Activated naive CD8-positive, alpha-beta T cell treated with anti-CD3 and anti-CD28 coated beads, Interleukin-2, amount 10 ng/mL, durations not matched to agents 7 days and 5 days (primary cell): ENCODE data around the gene PRPF39. TPM values are rescaled to one million over a fixed set of nuclear protein-coding genes. Genes with fewer than 3 reads are reported as not detected.

Experiments
- ATAC-seq: fragments of 150-1000 bp; cut with Tn5 transposase; one replicate; pipeline ENCODE4 v1.10.0; 2021; ENCODE audit warnings: low read depth, moderate library complexity
- POLR2A ChIA-PET: fragments of 350-600 bp; sonication (Branson Sonifier 250); formaldehyde crosslinking; loops from one replicate; lab custom pipeline; 2021; ENCODE audit warnings: antibody characterized with exemption; lab: Charles Lee
- DNase-seq: peaks from one replicate; pipeline ENCODE4 v3.0.0; 2021
- H3K27ac Mint-ChIP-seq: one replicate; pipeline ENCODE4 v1.8.0; 2022; ENCODE audit warnings: mild to moderate bottlenecking, mixed read lengths
- H3K27me3 Mint-ChIP-seq: one replicate; pipeline ENCODE4 v1.8.0; 2022; ENCODE audit warnings: mild to moderate bottlenecking, moderate library complexity, mixed read lengths
- H3K36me3 Mint-ChIP-seq: one replicate; pipeline ENCODE4 v1.8.0; 2021; ENCODE audit warnings: mild to moderate bottlenecking, mixed read lengths
- H3K4me1 Mint-ChIP-seq: one replicate; pipeline ENCODE4 v1.8.0; 2021; ENCODE audit warnings: mixed read lengths
- H3K4me3 Mint-ChIP-seq: one replicate; pipeline ENCODE4 v1.8.0; 2022; ENCODE audit warnings: mild to moderate bottlenecking, moderate library complexity, mixed read lengths
- H3K9me3 Mint-ChIP-seq: one replicate; pipeline ENCODE4 v1.8.0; 2021; ENCODE audit warnings: mixed read lengths
- total RNA-seq, 2 experiments: library from RNA; stranded (reverse); gene quantifications; one replicate each; pipeline ENCODE4 v1.2.3, GENCODE V29; 2021

The PRPF39 gene
- 10 to 100 TPM; 54.8 to 56.8 TPM for total RNA-seq

DNA sequence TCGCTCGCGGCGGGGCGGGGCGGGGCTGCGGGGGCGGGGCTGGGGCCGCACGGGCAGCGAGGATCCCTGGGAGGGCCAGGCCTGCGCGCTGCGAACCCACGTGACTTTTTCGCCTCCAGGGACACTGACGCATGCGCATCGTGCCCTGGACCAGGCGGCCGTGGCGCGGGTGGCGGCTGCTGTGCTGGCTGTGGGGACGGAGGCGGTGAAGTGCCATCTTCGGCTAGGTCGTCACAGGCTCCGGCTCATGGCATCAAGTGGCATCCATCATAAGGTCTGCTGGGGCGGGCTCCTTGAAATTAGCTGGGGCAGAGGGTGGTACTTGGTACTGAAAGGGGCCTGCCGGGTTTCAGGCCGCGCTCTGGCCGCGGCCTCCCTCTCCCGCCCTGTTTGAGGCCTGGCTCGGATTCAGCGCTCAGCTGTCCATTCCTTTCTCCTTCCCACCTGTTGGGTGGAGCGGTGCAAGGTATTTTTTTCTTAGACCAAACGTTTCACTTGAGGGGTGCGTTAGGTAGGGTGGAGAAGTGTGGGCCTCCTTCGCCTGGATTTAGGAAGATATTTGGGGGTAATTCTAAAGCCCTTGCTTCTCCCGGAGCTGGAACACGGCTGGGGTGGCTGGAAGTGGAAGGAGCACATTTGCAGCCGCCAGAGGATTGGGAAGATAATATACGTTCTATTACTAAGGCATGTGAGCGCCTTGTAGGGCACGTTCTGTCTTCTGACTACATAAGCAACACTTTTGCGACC is at the start of gene PRPF39:
TSS of gene PRPF39 (plus strand) at position 141 of the 747 bp plus-strand sequence. CDS start 11,124 bp downstream, outside the sequence.
- H3K36me3 Mint-ChIP-seq = peaks cover 15% of the 10 kb centered on the region
- POLR2A ChIA-PET = interaction anchor here (0.7 to 2.5 kb wide), 4 partner anchors 13 to 169 kb away, joined by 3 to 20 read pairs (median 3); partner anchors contain the start of genes FKBP3, KLHL28, MIS18BP1 and TOGARAM1
- H3K4me1 Mint-ChIP-seq = peaks cover 35% of the 10 kb centered on the region
- H3K4me3 Mint-ChIP-seq = peak within 1 kb of the TSS; percentile 97
- H3K27me3 Mint-ChIP-seq = no peaks in the 10 kb centered on the region
- ATAC-seq (peak; percentile 99), DNase-seq (peak; percentile 96)
- H3K9me3 Mint-ChIP-seq = no peaks in the 10 kb centered on the region
- peak within 1 kb of the TSS; percentile 96 for H3K27ac Mint-ChIP-seq

- POLR2A ChIA-PET = no interaction called here
- Mint-ChIP-seq H3K4me3 (no peak overlapping the region), H3K27me3 (no peaks in the 10 kb centered on the region), H3K36me3 (peaks cover 42% of the 10 kb centered on the region), H3K27ac (no peak overlapping the region), H3K4me1 (no peaks in the 10 kb centered on the region), H3K9me3 (peaks cover 5% of the 10 kb centered on the region)
- DNase-seq (no peak), ATAC-seq (no peak)
These were observed 49.2 kb upstream of the PRPF39 start for GRCh38 chr14:45034730-45035129.

- Mint-ChIP-seq H3K27ac (no peak overlapping the region), H3K36me3 (peaks cover 45% of the 10 kb centered on the region), H3K4me3 (no peak overlapping the region), H3K9me3 (peaks cover 5% of the 10 kb centered on the region), H3K4me1 (no peaks in the 10 kb centered on the region), H3K27me3 (no peaks in the 10 kb centered on the region)
- POLR2A ChIA-PET = no interaction called here
- ATAC-seq (no peak), DNase-seq (no peak)
These were observed 45.7 kb upstream of the PRPF39 start for GRCh38 chr14:45038256-45038655.

DNA sequence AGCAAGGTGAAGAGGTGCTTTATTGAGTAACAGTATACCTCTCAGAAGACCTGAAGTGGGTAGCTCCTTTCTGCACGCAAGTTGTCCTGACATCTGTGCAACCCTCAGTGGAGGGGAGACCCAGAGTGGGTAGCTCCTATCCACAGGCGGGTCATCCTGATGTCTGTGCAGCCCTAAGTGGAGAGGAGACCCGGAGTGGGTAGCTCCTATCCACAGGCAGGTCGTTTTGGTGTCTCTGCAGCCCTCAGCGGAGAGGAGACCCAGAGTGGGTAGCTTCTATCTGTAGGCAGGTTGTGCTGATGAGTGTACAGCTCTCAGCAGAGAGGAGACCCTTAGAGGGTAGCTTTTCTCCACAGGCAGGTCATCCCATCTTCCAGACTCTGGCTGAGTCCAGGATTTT is 45.1 kb upstream of the PRPF39 start:
- no peak overlapping the region for H3K4me3 Mint-ChIP-seq
- H3K36me3 Mint-ChIP-seq = peaks cover 40% of the 10 kb centered on the region
- no peaks in the 10 kb centered on the region for H3K27me3 Mint-ChIP-seq
- H3K27ac Mint-ChIP-seq = no peak overlapping the region
- DNase-seq (no peak), ATAC-seq (no peak)
- peaks cover 5% of the 10 kb centered on the region for H3K9me3 Mint-ChIP-seq
- POLR2A ChIA-PET = no interaction called here
- no peaks in the 10 kb centered on the region for H3K4me1 Mint-ChIP-seq

- no peaks in the 10 kb centered on the region for H3K27me3 Mint-ChIP-seq
- POLR2A ChIA-PET = no interaction called here
- no peak overlapping the region for H3K27ac Mint-ChIP-seq
- H3K9me3 Mint-ChIP-seq = peaks cover 5% of the 10 kb centered on the region
- ATAC-seq = no peak
- H3K36me3 Mint-ChIP-seq = peaks cover 35% of the 10 kb centered on the region
- no peaks in the 10 kb centered on the region for H3K4me1 Mint-ChIP-seq
- H3K4me3 Mint-ChIP-seq = no peak overlapping the region
- no peak for DNase-seq
These were observed 44.5 kb upstream of the PRPF39 start for GRCh38 chr14:45039390-45039789.

GRCh38 chr14:45041641-45042040 is 42.3 kb upstream of the PRPF39 start:
- DNase-seq (no peak), ATAC-seq (no peak)
- H3K27ac Mint-ChIP-seq = no peak overlapping the region
- POLR2A ChIA-PET = no interaction called here
- H3K9me3 Mint-ChIP-seq = peaks cover 3% of the 10 kb centered on the region
- peaks cover 26% of the 10 kb centered on the region for H3K36me3 Mint-ChIP-seq
- no peaks in the 10 kb centered on the region for H3K4me1 Mint-ChIP-seq
- no peak overlapping the region for H3K4me3 Mint-ChIP-seq
- no peaks in the 10 kb centered on the region for H3K27me3 Mint-ChIP-seq

DNA sequence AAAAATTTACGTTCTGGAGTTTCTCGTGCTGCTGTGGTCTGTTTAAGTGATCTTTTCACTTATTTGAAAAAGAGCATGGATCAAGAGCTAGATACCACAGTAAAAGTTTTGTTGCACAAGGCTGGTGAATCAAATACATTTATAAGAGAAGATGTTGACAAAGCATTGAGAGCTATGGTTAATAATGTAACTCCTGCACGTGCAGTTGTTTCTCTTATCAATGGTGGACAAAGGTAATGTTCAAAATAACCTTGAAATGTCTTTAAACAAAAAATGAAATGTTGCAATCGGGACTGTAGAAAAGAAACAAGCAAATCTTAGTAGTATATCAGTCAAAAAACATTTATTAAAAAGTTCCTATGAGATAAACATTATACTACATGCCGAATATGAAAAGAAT is 39.3 kb upstream of the PRPF39 start:
- Mint-ChIP-seq H3K4me1 (no peaks in the 10 kb centered on the region), H3K27me3 (no peaks in the 10 kb centered on the region), H3K9me3 (no peaks in the 10 kb centered on the region), H3K27ac (no peak overlapping the region), H3K4me3 (no peak overlapping the region), H3K36me3 (peaks cover 8% of the 10 kb centered on the region)
- DNase-seq = no peak
- POLR2A ChIA-PET = no interaction called here
- no peak for ATAC-seq

GRCh38 chr14:45048385-45048784 is 35.5 kb upstream of the PRPF39 start:
- ATAC-seq (no peak), DNase-seq (no peak)
- H3K27ac Mint-ChIP-seq = no peak overlapping the region
- no peak overlapping the region for H3K4me3 Mint-ChIP-seq
- H3K4me1 Mint-ChIP-seq = no peaks in the 10 kb centered on the region
- H3K9me3 Mint-ChIP-seq = no peaks in the 10 kb centered on the region
- POLR2A ChIA-PET = interaction anchor here (0.7 kb wide), 1 partner anchor 1949 kb away, joined by 6 read pairs; no protein-coding TSS in a partner anchor
- peaks cover 6% of the 10 kb centered on the region for H3K36me3 Mint-ChIP-seq
- H3K27me3 Mint-ChIP-seq = no peaks in the 10 kb centered on the region

DNA sequence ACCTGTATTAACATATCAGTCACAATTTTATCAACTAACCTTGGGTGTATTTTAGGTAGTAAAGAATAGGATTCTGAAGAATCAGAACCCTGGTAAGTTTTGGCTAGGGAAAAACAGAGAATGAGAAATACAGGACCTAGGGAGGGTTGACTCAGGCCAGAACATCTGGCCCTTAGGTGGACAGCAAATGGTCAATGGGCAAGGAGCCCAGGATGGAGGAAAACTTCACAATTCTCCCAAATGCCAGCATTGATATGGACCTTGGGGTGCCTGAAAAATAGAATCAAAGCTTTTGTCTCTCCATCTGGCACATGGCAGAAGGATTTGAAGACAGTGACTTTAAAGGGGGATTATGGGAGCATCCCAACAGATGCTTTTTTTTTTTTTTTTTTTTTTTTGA is 32.7 kb upstream of the PRPF39 start:
- peaks cover 3% of the 10 kb centered on the region for H3K9me3 Mint-ChIP-seq
- no peaks in the 10 kb centered on the region for H3K27me3 Mint-ChIP-seq
- DNase-seq (no peak), ATAC-seq (no peak)
- H3K4me1 Mint-ChIP-seq = no peaks in the 10 kb centered on the region
- peaks cover 19% of the 10 kb centered on the region for H3K36me3 Mint-ChIP-seq
- no peak overlapping the region for H3K27ac Mint-ChIP-seq
- POLR2A ChIA-PET = no interaction called here
- no peak overlapping the region for H3K4me3 Mint-ChIP-seq

GRCh38 chr14:45051896-45052295 is 32.0 kb upstream of the PRPF39 start:
- DNase-seq = no peak
- H3K4me3 Mint-ChIP-seq = no peak overlapping the region
- H3K27me3 Mint-ChIP-seq = no peaks in the 10 kb centered on the region
- H3K9me3 Mint-ChIP-seq = peaks cover 4% of the 10 kb centered on the region
- H3K36me3 Mint-ChIP-seq = peaks cover 18% of the 10 kb centered on the region
- POLR2A ChIA-PET = no interaction called here
- H3K27ac Mint-ChIP-seq = no peak overlapping the region
- H3K4me1 Mint-ChIP-seq = no peaks in the 10 kb centered on the region
- ATAC-seq = no peak

GRCh38 chr14:45057349-45057748 is 26.6 kb upstream of the PRPF39 start:
- no peak overlapping the region for H3K27ac Mint-ChIP-seq
- POLR2A ChIA-PET = no interaction called here
- H3K36me3 Mint-ChIP-seq = peaks cover 26% of the 10 kb centered on the region

DNA sequence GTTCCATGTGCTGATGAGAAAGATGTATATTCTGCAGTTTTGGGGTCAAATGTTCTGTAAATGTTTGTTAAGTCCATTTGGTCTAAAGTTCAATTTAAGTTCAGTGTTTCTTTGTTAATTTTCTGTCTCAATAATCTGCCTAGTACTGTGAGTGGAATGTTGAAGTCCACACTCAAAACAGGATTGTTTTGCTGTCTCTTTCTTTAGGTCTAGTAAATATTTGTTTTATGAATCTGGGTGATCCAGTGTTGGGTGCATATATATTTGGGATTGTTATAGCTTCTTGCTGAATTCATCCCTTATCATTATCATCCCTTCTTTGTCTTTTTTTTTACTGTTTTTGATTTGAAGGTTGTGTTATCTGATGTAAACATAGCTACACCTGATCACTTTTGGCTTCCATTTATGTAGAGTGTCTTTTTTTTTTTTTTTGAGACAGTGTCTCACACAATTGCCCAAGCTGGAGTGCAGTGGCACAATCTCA is 26.0 kb upstream of the PRPF39 start:
- H3K27me3 Mint-ChIP-seq = no peaks in the 10 kb centered on the region
- H3K27ac Mint-ChIP-seq = no peak overlapping the region
- H3K4me3 Mint-ChIP-seq = no peak overlapping the region
- H3K36me3 Mint-ChIP-seq = peaks cover 28% of the 10 kb centered on the region
- ATAC-seq = no peak
- POLR2A ChIA-PET = no interaction called here
- H3K4me1 Mint-ChIP-seq = no peaks in the 10 kb centered on the region
- H3K9me3 Mint-ChIP-seq = peaks cover 7% of the 10 kb centered on the region
- DNase-seq = no peak

More at GRCh38 chr14:45057349-45057748, 26.6 kb upstream of the PRPF39 start:
- Mint-ChIP-seq H3K9me3 (peaks cover 7% of the 10 kb centered on the region), H3K27me3 (no peaks in the 10 kb centered on the region), H3K4me3 (no peak overlapping the region), H3K4me1 (no peaks in the 10 kb centered on the region)
- DNase-seq (no peak), ATAC-seq (no peak)

- Mint-ChIP-seq H3K36me3 (peaks cover 19% of the 10 kb centered on the region), H3K4me1 (no peaks in the 10 kb centered on the region), H3K27me3 (no peaks in the 10 kb centered on the region), H3K9me3 (peaks cover 4% of the 10 kb centered on the region), H3K27ac (no peak overlapping the region), H3K4me3 (no peak overlapping the region)
- DNase-seq (no peak), ATAC-seq (no peak)
- POLR2A ChIA-PET = no interaction called here
These were observed 23.4 kb upstream of the PRPF39 start for GRCh38 chr14:45060551-45060950.

- Mint-ChIP-seq H3K36me3 (peaks cover 6% of the 10 kb centered on the region), H3K27ac (no peak overlapping the region), H3K9me3 (no peaks in the 10 kb centered on the region), H3K4me1 (no peaks in the 10 kb centered on the region), H3K27me3 (no peaks in the 10 kb centered on the region), H3K4me3 (no peak overlapping the region)
- no peak for DNase-seq
- no peak for ATAC-seq
- POLR2A ChIA-PET = no interaction called here
These were observed 18.4 kb upstream of the PRPF39 start for GRCh38 chr14:45065540-45065939.
